Caco-2 (cell line): Measurements from ENCODE around the gene PARD3B. TPM values are rescaled to one million over a fixed set of nuclear protein-coding genes. Genes with fewer than 3 reads are reported as not detected.

Experiments used
- BruUV-seq: library from RNA; stranded (reverse); fragments of 400-500 nt; replicated peaks from 2 replicates; lab custom pipeline; 2021; lab: Mats Ljungman, UMichigan
- CTCF ChIA-PET: fragments of 300-600 bp; sonication (Branson Sonifier 250); formaldehyde crosslinking; loops from one replicate; lab custom pipeline; 2022; ENCODE audit warnings: antibody characterized with exemption; lab: Charles Lee
- POLR2A ChIA-PET: fragments of 300-600 bp; sonication (Branson Sonifier 250); formaldehyde crosslinking; loops from one replicate; lab custom pipeline; 2022; ENCODE audit warnings: antibody characterized with exemption; lab: Charles Lee
- DNase-seq, 2 experiments: peaks; one replicate each; pipeline versions ENCODE4 v3.0.0 to v3.0.0-alpha.2; 2020 to 2022
- H3K27me3 ChIP-seq: replicated peaks from 2 replicates; pipeline ENCODE4 v1.6.0; 2011; ENCODE audit warnings: low read length; ENCODE audit not compliant: control insufficient read depth, insufficient read depth
- H3K36me3 ChIP-seq: 2 replicates; pipeline ENCODE4 v1.5.1; 2011; ENCODE audit warnings: low read length; ENCODE audit not compliant: control insufficient read depth, insufficient read depth
- H3K4me1 ChIP-seq: fragments of 250-450 bp; sonication (Bioruptor Pico); 2 replicates; pipeline ENCODE4 v1.5.1; 2020; ENCODE audit warnings: mild to moderate bottlenecking
- H3K4me3 ChIP-seq: 2 replicates; pipeline ENCODE4 v1.5.1; 2011; ENCODE audit warnings: low read depth, mild to moderate bottlenecking, control low read depth, low read length
- H3K9me3 ChIP-seq: fragments of 250-450 bp; sonication (Bioruptor Pico); 2 replicates; pipeline ENCODE4 v1.5.1; 2020; ENCODE audit warnings: mild to moderate bottlenecking, moderate library complexity
- H3K27ac Mint-ChIP-seq: one replicate; pipeline ENCODE4 v1.8.0; 2022; ENCODE audit warnings: mixed read lengths; ENCODE audit not compliant: unreplicated experiment
- H3K27me3 Mint-ChIP-seq: one replicate; pipeline ENCODE4 v1.8.0; 2022; ENCODE audit warnings: mixed read lengths; ENCODE audit not compliant: insufficient read depth, unreplicated experiment
- H3K36me3 Mint-ChIP-seq: one replicate; pipeline ENCODE4 v1.8.0; 2022; ENCODE audit warnings: mild to moderate bottlenecking, mixed read lengths; ENCODE audit not compliant: insufficient read depth, unreplicated experiment
- H3K4me1 Mint-ChIP-seq: one replicate; pipeline ENCODE4 v1.8.0; 2022; ENCODE audit warnings: low read depth, mixed read lengths; ENCODE audit not compliant: unreplicated experiment
- H3K4me3 Mint-ChIP-seq: one replicate; pipeline ENCODE4 v1.8.0; 2022; ENCODE audit warnings: mild to moderate bottlenecking, moderate library complexity, mixed read lengths; ENCODE audit not compliant: unreplicated experiment
- H3K9me3 Mint-ChIP-seq: one replicate; pipeline ENCODE4 v1.8.0; 2022; ENCODE audit warnings: mixed read lengths; ENCODE audit not compliant: unreplicated experiment
- intact Hi-C: fragments of 100-400 bp; cut with micrococcal nuclease; formaldehyde crosslinking; loops from one replicate; pipeline ENCODE4 v1.10.0; 2022; ENCODE audit not compliant: unreplicated experiment
- total RNA-seq: library from RNA; stranded (reverse); gene quantifications from 2 replicates; pipeline ENCODE4 v1.2.3, GENCODE V29; 2022
- TF ChIP-seq, protein P1 (sequence below), 2 experiments: fragments of 200-600 bp in 1 of 2; IDR thresholded peaks; 1 replicate in 1 of 2; 2 replicates in 1 of 2; pipeline versions ENCODE4 v1.5.1 to v1.8.0; 2011 to 2022; ENCODE audit warnings: antibody characterized with exemption in 1 of 2, control low read depth in 1 of 2, inconsistent platforms in 1 of 2, low read depth in 1 of 2, low read length in 1 of 2, mild to moderate bottlenecking in 1 of 2, moderate library complexity in 1 of 2; ENCODE audit not compliant: insufficient read depth in 1 of 2, severe bottlenecking in 1 of 2, unreplicated experiment in 1 of 2

Gene PARD3B
- total RNA-seq, 1 experiment from 2014 or later: 68.9 TPM

DNA sequence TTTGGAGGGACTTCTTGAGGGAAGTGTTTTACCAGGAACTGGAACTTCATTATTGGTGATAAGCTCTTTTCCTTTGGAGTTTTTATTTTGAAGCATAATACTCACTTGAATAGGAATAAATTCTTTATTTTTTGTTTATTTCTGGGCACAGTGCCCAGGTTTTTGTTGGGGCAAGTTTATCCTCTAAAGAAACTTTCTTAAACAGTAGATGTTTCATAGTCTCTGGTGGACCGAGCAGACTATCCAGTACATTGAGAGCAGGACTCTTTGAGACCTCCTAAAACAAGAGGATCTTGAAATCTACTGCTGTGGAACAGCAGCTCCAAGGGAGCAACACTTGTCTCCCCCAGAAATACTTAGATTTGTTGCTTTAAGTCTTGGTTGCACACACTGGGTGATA is 109.4 kb downstream of the PARD3B start:
- DNase-seq: no peak
- POLR2A ChIA-PET: no interaction called here
- intact Hi-C loops: no loop called here
- no peaks in the 10 kb centered on the region for H3K27me3 Mint-ChIP-seq
- peaks cover 15% of the 10 kb centered on the region for H3K4me1 Mint-ChIP-seq
- Histone ChIP-seq H3K4me1 (peaks cover 10% of the 10 kb centered on the region), H3K4me3 (no peak overlapping the region), H3K36me3 (peaks cover 1% of the 10 kb centered on the region), H3K27me3 (no peaks in the 10 kb centered on the region), H3K9me3 (peaks cover 11% of the 10 kb centered on the region; the same call in 1 of the 2 replicates)
- H3K27ac Mint-ChIP-seq: no peak overlapping the region
- TF ChIP-seq, protein P1, sequence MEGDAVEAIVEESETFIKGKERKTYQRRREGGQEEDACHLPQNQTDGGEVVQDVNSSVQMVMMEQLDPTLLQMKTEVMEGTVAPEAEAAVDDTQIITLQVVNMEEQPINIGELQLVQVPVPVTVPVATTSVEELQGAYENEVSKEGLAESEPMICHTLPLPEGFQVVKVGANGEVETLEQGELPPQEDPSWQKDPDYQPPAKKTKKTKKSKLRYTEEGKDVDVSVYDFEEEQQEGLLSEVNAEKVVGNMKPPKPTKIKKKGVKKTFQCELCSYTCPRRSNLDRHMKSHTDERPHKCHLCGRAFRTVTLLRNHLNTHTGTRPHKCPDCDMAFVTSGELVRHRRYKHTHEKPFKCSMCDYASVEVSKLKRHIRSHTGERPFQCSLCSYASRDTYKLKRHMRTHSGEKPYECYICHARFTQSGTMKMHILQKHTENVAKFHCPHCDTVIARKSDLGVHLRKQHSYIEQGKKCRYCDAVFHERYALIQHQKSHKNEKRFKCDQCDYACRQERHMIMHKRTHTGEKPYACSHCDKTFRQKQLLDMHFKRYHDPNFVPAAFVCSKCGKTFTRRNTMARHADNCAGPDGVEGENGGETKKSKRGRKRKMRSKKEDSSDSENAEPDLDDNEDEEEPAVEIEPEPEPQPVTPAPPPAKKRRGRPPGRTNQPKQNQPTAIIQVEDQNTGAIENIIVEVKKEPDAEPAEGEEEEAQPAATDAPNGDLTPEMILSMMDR (IDR thresholded peaks at IDR 0.05; ENCODE audit: insufficient read depth in 1 of 2, low read depth in 1 of 2, low read length in 1 of 2, severe bottlenecking in 1 of 2, unreplicated experiment in 1 of 2): no peak
- peaks cover 26% of the 10 kb centered on the region for H3K9me3 Mint-ChIP-seq
- CTCF ChIA-PET: interaction anchor here (1.0 kb wide), 1 partner anchor 10 kb away, joined by 4 read pairs; no protein-coding TSS in a partner anchor
- no TSS peak for BruUV-seq
- no peak overlapping the region for H3K4me3 Mint-ChIP-seq
- H3K36me3 Mint-ChIP-seq: peaks cover 32% of the 10 kb centered on the region

DNA sequence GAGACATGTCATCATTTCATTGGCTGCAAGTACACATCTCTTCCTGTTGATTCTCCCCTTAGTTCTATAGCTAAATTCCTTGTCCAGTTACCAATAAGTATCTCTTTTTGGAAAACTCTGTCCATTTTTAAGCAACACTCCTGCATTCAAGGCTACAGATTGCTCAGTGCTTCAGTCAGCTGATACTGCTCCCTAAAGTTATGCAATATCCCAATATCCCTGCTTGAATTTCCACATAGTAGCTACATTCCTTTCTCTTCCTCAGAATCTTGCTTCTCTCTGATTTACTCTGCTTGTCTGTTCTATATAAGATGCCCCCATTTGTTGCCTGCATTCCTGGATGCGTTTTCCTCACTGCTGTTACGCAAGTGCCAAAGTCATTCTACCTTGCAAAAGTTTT is 109.8 kb downstream of the PARD3B start:
- TF ChIP-seq, protein P1 (IDR thresholded peaks at IDR 0.05; ENCODE audit: insufficient read depth in 1 of 2, low read depth in 1 of 2, low read length in 1 of 2, severe bottlenecking in 1 of 2, unreplicated experiment in 1 of 2): no peak
- Histone ChIP-seq H3K9me3 (peaks cover 11% of the 10 kb centered on the region; the same call in 1 of the 2 replicates), H3K4me3 (no peak overlapping the region), H3K4me1 (peaks cover 10% of the 10 kb centered on the region), H3K36me3 (peaks cover 1% of the 10 kb centered on the region), H3K27me3 (no peaks in the 10 kb centered on the region)
- Mint-ChIP-seq H3K27me3 (no peaks in the 10 kb centered on the region), H3K4me1 (peaks cover 15% of the 10 kb centered on the region), H3K36me3 (peaks cover 30% of the 10 kb centered on the region), H3K4me3 (no peak overlapping the region), H3K9me3 (peaks cover 26% of the 10 kb centered on the region), H3K27ac (no peak overlapping the region)
- intact Hi-C loops: no loop called here
- no peak for DNase-seq
- ChIA-PET POLR2A (no interaction called here), CTCF (interaction anchor here (1.0 kb wide), 1 partner anchor 10 kb away, joined by 4 read pairs; no protein-coding TSS in a partner anchor)
- BruUV-seq: no TSS peak

DNA sequence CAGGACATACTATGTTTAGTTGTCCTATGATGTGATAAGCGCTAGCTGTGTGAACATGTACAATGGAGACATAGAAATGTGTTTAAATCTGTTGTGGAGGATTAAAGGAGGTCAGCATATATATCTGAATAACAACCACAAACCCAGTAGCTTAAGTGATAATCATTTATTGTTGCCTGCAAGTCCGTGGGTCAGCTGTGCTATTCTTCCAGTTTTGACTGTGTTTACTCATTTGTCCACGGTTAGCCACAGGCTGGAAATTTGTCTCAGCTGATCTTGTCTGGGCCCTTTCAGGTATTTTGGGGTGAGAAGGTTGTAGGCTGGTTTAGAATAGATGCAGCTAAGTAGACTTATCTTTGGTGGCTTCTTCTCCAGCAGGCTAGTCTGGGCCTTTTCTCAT is 110.4 kb downstream of the PARD3B start:
- H3K36me3 Mint-ChIP-seq: peaks cover 27% of the 10 kb centered on the region
- intact Hi-C loops: no loop called here
- no peak overlapping the region for H3K4me3 Mint-ChIP-seq

More for the DNA sequence above, 110.4 kb downstream of the PARD3B start:
- Histone ChIP-seq H3K4me3 (no peak overlapping the region), H3K36me3 (peaks cover 1% of the 10 kb centered on the region), H3K27me3 (no peaks in the 10 kb centered on the region), H3K9me3 (peaks cover 11% of the 10 kb centered on the region; the same call in 1 of the 2 replicates), H3K4me1 (peaks cover 10% of the 10 kb centered on the region)
- CTCF ChIA-PET: interaction anchor here (1.0 kb wide), 1 partner anchor 9 kb away, joined by 4 read pairs; no protein-coding TSS in a partner anchor
- no peak for DNase-seq
- Mint-ChIP-seq H3K4me1 (peaks cover 15% of the 10 kb centered on the region), H3K27ac (no peak overlapping the region), H3K27me3 (no peaks in the 10 kb centered on the region), H3K9me3 (peaks cover 22% of the 10 kb centered on the region)
- TF ChIP-seq, protein P1 (IDR thresholded peaks at IDR 0.05; ENCODE audit: insufficient read depth in 1 of 2, low read depth in 1 of 2, low read length in 1 of 2, severe bottlenecking in 1 of 2, unreplicated experiment in 1 of 2): no peak
- POLR2A ChIA-PET: no interaction called here
- BruUV-seq: no TSS peak
